NT2/D1 (cell line): ENCODE measurements around the gene INPP5E.

ENCODE experiments used
- SUZ12 ChIP-seq: IDR thresholded peaks from 2 replicates; pipeline ENCODE4 v1.6.1; 2011; ENCODE audit not compliant: insufficient read length, insufficient read depth; ENCODE audit errors: extremely low read depth
- YY1 ChIP-seq: IDR thresholded peaks from 2 replicates; pipeline ENCODE4 v1.6.1; 2011; ENCODE audit not compliant: insufficient read length, insufficient read depth
- ZNF274 ChIP-seq: IDR thresholded peaks from 2 replicates; pipeline ENCODE4 v1.6.1; 2011; ENCODE audit warnings: mild to moderate bottlenecking, low read depth, low read length

GRCh38 chr9:136482793-136483588 is 43.3 kb upstream of the INPP5E start, which contains the start of gene SEC16A:
- TF ChIP-seq SUZ12 (no peak), YY1 (peak; percentile 67), ZNF274 (no peak)
